WTC11 (cell line): ENCODE measurements around the gene KCTD11. TPM values are rescaled to one million over a fixed set of nuclear protein-coding genes. Genes with fewer than 3 reads are reported as not detected.
A peak's percentile ranks its signal among the peaks of the same experiment; 100 is the strongest.

Source experiments
- ATAC-seq: fragments of 200-7000 bp; cut with Tn5 transposase; 2 replicates; pipeline ENCODE4 v1.10.0; 2021; ENCODE audit warnings: mild to moderate bottlenecking, moderate library complexity
- CTCF ChIA-PET: fragments of 300-600 bp; sonication (Branson Sonifier 250); formaldehyde crosslinking; loops from one replicate; lab custom pipeline; 2021; ENCODE audit warnings: antibody characterized with exemption; lab: Charles Lee
- POLR2A ChIA-PET: fragments of 350-600 bp; sonication (Branson Sonifier 250); formaldehyde crosslinking; loops from one replicate; lab custom pipeline; 2021; ENCODE audit warnings: antibody characterized with exemption; lab: Charles Lee
- DNase-seq: peaks from one replicate; pipeline ENCODE4 v3.0.0; 2021; ENCODE audit warnings: low spot score
- H3K27ac Mint-ChIP-seq: 2 replicates; pipeline ENCODE4 v1.8.0; 2021; ENCODE audit warnings: mixed read lengths
- H3K27me3 Mint-ChIP-seq: 2 replicates; pipeline ENCODE4 v1.8.0; 2021; ENCODE audit warnings: low read depth, mild to moderate bottlenecking, moderate library complexity, mixed read lengths
- H3K36me3 Mint-ChIP-seq: 2 replicates; pipeline ENCODE4 v1.8.0; 2021; ENCODE audit warnings: mixed read lengths
- H3K4me1 Mint-ChIP-seq: 2 replicates; pipeline ENCODE4 v1.8.0; 2022; ENCODE audit warnings: mixed read lengths
- H3K4me3 Mint-ChIP-seq: 2 replicates; pipeline ENCODE4 v1.8.0; 2021; ENCODE audit warnings: mild to moderate bottlenecking, moderate library complexity, mixed read lengths
- H3K9me3 Mint-ChIP-seq: 2 replicates; pipeline ENCODE4 v1.8.0; 2021; ENCODE audit warnings: mixed read lengths
- ATF1 ChIP-seq: sonication (generic); formaldehyde crosslinking; IDR thresholded peaks from 2 replicates; pipeline ENCODE4 v1.8.1; 2023; ENCODE audit warnings: mild to moderate bottlenecking, moderate library complexity, missing genetic modification reagents
- FOXP1 ChIP-seq: sonication (generic); formaldehyde crosslinking; IDR thresholded peaks from 2 replicates; pipeline ENCODE4 v1.8.0; 2022; ENCODE audit warnings: missing genetic modification reagents, mild to moderate bottlenecking, moderate library complexity, borderline replicate concordance
- GRHL2 ChIP-seq: fragments of 250-450 bp; sonication (Bioruptor Pico); IDR thresholded peaks from 2 replicates; pipeline ENCODE4 v1.8.0; 2022; ENCODE audit warnings: mild to moderate bottlenecking, moderate library complexity; ENCODE audit not compliant: insufficient replicate concordance, severe bottlenecking
- NR2C2 ChIP-seq: sonication (generic); formaldehyde crosslinking; IDR thresholded peaks from 2 replicates; pipeline ENCODE4 v1.8.0; 2022; ENCODE audit warnings: mild to moderate bottlenecking, missing genetic modification reagents
- NR3C1 ChIP-seq: sonication (generic); formaldehyde crosslinking; conservative IDR thresholded peaks from 2 replicates; pipeline ENCODE4 v1.8.1; 2023; ENCODE audit warnings: low read depth, mild to moderate bottlenecking, missing genetic modification reagents
- SOX15 ChIP-seq: fragments of 250-450 bp; sonication (Bioruptor Pico); IDR thresholded peaks from 2 replicates; pipeline ENCODE4 v1.9.0; 2021; ENCODE audit warnings: mild to moderate bottlenecking
- TEAD1 ChIP-seq: sonication (generic); formaldehyde crosslinking; IDR thresholded peaks from 2 replicates; pipeline ENCODE4 v1.8.0; 2022; ENCODE audit warnings: mild to moderate bottlenecking, missing genetic modification reagents
- TEAD4 ChIP-seq: sonication (generic); formaldehyde crosslinking; IDR thresholded peaks from 2 replicates; pipeline ENCODE4 v1.8.0; 2022; ENCODE audit warnings: mild to moderate bottlenecking, missing genetic modification reagents
- ZBTB21 ChIP-seq: sonication (generic); formaldehyde crosslinking; IDR thresholded peaks from 2 replicates; pipeline ENCODE4 v1.8.1; 2023; ENCODE audit warnings: mild to moderate bottlenecking, missing genetic modification reagents, borderline replicate concordance
- ZNF121 ChIP-seq: sonication (generic); formaldehyde crosslinking; IDR thresholded peaks from 2 replicates; pipeline ENCODE4 v1.8.0; 2023; ENCODE audit warnings: missing genetic modification reagents
- ZNF138 ChIP-seq: sonication (generic); formaldehyde crosslinking; conservative IDR thresholded peaks from 2 replicates; pipeline ENCODE4 v1.8.1; 2022; ENCODE audit warnings: mild to moderate bottlenecking, moderate library complexity, missing genetic modification reagents
- ZNF232 ChIP-seq: sonication (generic); formaldehyde crosslinking; IDR thresholded peaks from 2 replicates; pipeline ENCODE4 v1.8.0; 2022; ENCODE audit warnings: mild to moderate bottlenecking, missing genetic modification reagents
- total RNA-seq: library from RNA; stranded (reverse); gene quantifications from 3 replicates; pipeline ENCODE4 v1.2.3, GENCODE V29; 2021
- TF ChIP-seq, protein P1 (sequence below): fragments of 250-450 bp; sonication (Bioruptor Pico); IDR thresholded peaks from 2 replicates; pipeline ENCODE4 v2.1.2; 2022; ENCODE audit warnings: mild to moderate bottlenecking, moderate library complexity
- TF ChIP-seq, protein P2 (sequence below): sonication (generic); formaldehyde crosslinking; IDR thresholded peaks from 2 replicates; pipeline ENCODE4 v1.8.1; 2022; ENCODE audit warnings: missing genetic modification reagents, borderline replicate concordance
- TF ChIP-seq, protein P3 (sequence below): fragments of 250-450 bp; sonication (Bioruptor Pico); IDR thresholded peaks from 2 replicates; pipeline ENCODE4 v1.9.0; 2021; ENCODE audit warnings: mild to moderate bottlenecking
- TF ChIP-seq, protein P4 (sequence below): sonication (generic); formaldehyde crosslinking; IDR thresholded peaks from 2 replicates; pipeline ENCODE4 v1.8.0; 2022; ENCODE audit warnings: missing genetic modification reagents
- TF ChIP-seq, protein P5 (sequence below): sonication (generic); formaldehyde crosslinking; IDR thresholded peaks from 2 replicates; pipeline ENCODE4 v1.8.1; 2023; ENCODE audit warnings: mild to moderate bottlenecking, missing genetic modification reagents, moderate library complexity
- TF ChIP-seq, protein P6 (sequence below): sonication (generic); formaldehyde crosslinking; IDR thresholded peaks from 2 replicates; pipeline ENCODE4 v1.8.1; 2023; ENCODE audit warnings: mild to moderate bottlenecking, moderate library complexity, missing genetic modification reagents
- TF ChIP-seq, protein P7 (sequence below): sonication (generic); formaldehyde crosslinking; IDR thresholded peaks from 2 replicates; pipeline ENCODE4 v1.8.1; 2023; ENCODE audit warnings: mild to moderate bottlenecking, missing genetic modification reagents, borderline replicate concordance
- TF ChIP-seq, protein P8 (sequence below): sonication (generic); formaldehyde crosslinking; IDR thresholded peaks from 2 replicates; pipeline ENCODE4 v1.8.0; 2023; ENCODE audit warnings: missing genetic modification reagents

KCTD11 gene
- total RNA-seq, 1 experiment from 2014 or later = 8.1 TPM

DNA sequence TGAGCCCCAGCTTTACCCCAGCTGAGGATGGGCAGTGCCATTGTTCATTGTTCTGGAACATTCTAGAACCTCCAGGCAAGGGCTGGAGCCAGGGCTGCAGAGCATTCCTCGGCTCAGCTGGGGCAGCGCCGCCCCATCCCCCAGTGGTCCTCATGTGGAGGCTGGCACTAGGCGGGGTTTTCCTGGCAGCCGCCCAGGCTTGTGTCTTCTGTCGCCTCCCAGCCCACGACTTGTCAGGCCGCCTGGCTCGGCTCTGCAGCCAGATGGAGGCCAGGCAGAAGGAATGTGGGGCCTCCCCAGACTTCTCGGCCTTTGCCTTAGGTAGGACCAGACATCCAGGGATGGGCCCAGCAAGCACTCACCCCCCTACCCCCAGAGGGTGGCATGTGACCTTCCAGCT is 3.1 kb downstream of the KCTD11 start, which contains the start of gene TMEM95:
TMEM95 (plus strand) TSS at position 104 of the 400 bp plus-strand sequence; CDS start at position 153, 49 bp downstream.
- Mint-ChIP-seq H3K27me3 (peaks cover 12% of the 10 kb centered on the region), H3K9me3 (no peaks in the 10 kb centered on the region), H3K36me3 (no peaks in the 10 kb centered on the region), H3K27ac (peak within 1 kb of the TSS; percentile 69; the same call in 1 of the 2 replicates), H3K4me3 (no peak within 1 kb of the TSS), H3K4me1 (peaks cover 22% of the 10 kb centered on the region)
- CTCF ChIA-PET = interaction anchor here (0.8 to 6.6 kb wide), 28 partner anchors 10 to 234 kb away, joined by 3 to 69 read pairs (median 7); partner anchors contain the start of genes ACAP1, CHRNB1, NEURL4 and PLSCR3
- TF ChIP-seq TEAD4 (CRISPR knock-in tag) (no peak), NR2C2 (CRISPR knock-in tag) (no peak), SOX15 (CRISPR knock-in tag) (no peak), ZBTB21 (CRISPR knock-in tag) (no peak), ZNF121 (no peak), NR3C1 (CRISPR knock-in tag) (no peak), FOXP1 (CRISPR knock-in tag) (no peak), TEAD1 (CRISPR knock-in tag) (no peak), ATF1 (no peak), ZNF232 (CRISPR knock-in tag) (no peak), GRHL2 (CRISPR knock-in tag) (no peak), ZNF138 (no peak)
- TF ChIP-seq, protein P1, sequence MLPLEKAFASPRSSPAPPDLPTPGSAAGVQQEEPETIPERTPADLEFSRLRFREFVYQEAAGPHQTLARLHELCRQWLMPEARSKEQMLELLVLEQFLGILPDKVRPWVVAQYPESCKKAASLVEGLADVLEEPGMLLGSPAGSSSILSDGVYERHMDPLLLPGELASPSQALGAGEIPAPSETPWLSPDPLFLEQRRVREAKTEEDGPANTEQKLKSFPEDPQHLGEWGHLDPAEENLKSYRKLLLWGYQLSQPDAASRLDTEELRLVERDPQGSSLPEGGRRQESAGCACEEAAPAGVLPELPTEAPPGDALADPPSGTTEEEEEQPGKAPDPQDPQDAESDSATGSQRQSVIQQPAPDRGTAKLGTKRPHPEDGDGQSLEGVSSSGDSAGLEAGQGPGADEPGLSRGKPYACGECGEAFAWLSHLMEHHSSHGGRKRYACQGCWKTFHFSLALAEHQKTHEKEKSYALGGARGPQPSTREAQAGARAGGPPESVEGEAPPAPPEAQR (CRISPR knock-in tag) = no peak
- TF ChIP-seq, protein P2, sequence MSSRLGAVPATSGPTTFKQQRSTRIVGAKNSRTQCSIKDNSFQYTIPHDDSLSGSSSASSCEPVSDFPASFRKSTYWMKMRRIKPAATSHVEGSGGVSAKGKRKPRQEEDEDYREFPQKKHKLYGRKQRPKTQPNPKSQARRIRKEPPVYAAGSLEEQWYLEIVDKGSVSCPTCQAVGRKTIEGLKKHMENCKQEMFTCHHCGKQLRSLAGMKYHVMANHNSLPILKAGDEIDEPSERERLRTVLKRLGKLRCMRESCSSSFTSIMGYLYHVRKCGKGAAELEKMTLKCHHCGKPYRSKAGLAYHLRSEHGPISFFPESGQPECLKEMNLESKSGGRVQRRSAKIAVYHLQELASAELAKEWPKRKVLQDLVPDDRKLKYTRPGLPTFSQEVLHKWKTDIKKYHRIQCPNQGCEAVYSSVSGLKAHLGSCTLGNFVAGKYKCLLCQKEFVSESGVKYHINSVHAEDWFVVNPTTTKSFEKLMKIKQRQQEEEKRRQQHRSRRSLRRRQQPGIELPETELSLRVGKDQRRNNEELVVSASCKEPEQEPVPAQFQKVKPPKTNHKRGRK = no peak
- TF ChIP-seq, protein P3, sequence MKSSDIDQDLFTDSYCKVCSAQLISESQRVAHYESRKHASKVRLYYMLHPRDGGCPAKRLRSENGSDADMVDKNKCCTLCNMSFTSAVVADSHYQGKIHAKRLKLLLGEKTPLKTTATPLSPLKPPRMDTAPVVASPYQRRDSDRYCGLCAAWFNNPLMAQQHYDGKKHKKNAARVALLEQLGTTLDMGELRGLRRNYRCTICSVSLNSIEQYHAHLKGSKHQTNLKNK (CRISPR knock-in tag) = no peak
- TF ChIP-seq, protein P4, sequence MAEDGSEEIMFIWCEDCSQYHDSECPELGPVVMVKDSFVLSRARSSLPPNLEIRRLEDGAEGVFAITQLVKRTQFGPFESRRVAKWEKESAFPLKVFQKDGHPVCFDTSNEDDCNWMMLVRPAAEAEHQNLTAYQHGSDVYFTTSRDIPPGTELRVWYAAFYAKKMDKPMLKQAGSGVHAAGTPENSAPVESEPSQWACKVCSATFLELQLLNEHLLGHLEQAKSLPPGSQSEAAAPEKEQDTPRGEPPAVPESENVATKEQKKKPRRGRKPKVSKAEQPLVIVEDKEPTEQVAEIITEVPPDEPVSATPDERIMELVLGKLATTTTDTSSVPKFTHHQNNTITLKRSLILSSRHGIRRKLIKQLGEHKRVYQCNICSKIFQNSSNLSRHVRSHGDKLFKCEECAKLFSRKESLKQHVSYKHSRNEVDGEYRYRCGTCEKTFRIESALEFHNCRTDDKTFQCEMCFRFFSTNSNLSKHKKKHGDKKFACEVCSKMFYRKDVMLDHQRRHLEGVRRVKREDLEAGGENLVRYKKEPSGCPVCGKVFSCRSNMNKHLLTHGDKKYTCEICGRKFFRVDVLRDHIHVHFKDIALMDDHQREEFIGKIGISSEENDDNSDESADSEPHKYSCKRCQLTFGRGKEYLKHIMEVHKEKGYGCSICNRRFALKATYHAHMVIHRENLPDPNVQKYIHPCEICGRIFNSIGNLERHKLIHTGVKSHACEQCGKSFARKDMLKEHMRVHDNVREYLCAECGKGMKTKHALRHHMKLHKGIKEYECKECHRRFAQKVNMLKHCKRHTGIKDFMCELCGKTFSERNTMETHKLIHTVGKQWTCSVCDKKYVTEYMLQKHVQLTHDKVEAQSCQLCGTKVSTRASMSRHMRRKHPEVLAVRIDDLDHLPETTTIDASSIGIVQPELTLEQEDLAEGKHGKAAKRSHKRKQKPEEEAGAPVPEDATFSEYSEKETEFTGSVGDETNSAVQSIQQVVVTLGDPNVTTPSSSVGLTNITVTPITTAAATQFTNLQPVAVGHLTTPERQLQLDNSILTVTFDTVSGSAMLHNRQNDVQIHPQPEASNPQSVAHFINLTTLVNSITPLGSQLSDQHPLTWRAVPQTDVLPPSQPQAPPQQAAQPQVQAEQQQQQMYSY (CRISPR knock-in tag) = no peak
- TF ChIP-seq, protein P5, sequence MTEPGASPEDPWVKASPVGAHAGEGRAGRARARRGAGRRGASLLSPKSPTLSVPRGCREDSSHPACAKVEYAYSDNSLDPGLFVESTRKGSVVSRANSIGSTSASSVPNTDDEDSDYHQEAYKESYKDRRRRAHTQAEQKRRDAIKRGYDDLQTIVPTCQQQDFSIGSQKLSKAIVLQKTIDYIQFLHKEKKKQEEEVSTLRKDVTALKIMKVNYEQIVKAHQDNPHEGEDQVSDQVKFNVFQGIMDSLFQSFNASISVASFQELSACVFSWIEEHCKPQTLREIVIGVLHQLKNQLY = no peak
- TF ChIP-seq, protein P6, sequence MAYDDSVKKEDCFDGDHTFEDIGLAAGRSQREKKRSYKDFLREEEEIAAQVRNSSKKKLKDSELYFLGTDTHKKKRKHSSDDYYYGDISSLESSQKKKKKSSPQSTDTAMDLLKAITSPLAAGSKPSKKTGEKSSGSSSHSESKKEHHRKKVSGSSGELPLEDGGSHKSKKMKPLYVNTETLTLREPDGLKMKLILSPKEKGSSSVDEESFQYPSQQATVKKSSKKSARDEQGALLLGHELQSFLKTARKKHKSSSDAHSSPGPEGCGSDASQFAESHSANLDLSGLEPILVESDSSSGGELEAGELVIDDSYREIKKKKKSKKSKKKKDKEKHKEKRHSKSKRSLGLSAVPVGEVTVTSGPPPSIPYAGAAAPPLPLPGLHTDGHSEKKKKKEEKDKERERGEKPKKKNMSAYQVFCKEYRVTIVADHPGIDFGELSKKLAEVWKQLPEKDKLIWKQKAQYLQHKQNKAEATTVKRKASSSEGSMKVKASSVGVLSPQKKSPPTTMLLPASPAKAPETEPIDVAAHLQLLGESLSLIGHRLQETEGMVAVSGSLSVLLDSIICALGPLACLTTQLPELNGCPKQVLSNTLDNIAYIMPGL (CRISPR knock-in tag) = no peak
- TF ChIP-seq, protein P7, sequence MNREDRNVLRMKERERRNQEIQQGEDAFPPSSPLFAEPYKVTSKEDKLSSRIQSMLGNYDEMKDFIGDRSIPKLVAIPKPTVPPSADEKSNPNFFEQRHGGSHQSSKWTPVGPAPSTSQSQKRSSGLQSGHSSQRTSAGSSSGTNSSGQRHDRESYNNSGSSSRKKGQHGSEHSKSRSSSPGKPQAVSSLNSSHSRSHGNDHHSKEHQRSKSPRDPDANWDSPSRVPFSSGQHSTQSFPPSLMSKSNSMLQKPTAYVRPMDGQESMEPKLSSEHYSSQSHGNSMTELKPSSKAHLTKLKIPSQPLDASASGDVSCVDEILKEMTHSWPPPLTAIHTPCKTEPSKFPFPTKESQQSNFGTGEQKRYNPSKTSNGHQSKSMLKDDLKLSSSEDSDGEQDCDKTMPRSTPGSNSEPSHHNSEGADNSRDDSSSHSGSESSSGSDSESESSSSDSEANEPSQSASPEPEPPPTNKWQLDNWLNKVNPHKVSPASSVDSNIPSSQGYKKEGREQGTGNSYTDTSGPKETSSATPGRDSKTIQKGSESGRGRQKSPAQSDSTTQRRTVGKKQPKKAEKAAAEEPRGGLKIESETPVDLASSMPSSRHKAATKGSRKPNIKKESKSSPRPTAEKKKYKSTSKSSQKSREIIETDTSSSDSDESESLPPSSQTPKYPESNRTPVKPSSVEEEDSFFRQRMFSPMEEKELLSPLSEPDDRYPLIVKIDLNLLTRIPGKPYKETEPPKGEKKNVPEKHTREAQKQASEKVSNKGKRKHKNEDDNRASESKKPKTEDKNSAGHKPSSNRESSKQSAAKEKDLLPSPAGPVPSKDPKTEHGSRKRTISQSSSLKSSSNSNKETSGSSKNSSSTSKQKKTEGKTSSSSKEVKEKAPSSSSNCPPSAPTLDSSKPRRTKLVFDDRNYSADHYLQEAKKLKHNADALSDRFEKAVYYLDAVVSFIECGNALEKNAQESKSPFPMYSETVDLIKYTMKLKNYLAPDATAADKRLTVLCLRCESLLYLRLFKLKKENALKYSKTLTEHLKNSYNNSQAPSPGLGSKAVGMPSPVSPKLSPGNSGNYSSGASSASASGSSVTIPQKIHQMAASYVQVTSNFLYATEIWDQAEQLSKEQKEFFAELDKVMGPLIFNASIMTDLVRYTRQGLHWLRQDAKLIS (CRISPR knock-in tag) = no peak
- TF ChIP-seq, protein P8, sequence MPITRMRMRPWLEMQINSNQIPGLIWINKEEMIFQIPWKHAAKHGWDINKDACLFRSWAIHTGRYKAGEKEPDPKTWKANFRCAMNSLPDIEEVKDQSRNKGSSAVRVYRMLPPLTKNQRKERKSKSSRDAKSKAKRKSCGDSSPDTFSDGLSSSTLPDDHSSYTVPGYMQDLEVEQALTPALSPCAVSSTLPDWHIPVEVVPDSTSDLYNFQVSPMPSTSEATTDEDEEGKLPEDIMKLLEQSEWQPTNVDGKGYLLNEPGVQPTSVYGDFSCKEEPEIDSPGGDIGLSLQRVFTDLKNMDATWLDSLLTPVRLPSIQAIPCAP = no peak
- POLR2A ChIA-PET = interaction anchor here (1.0 to 1.4 kb wide), 4 partner anchors 13 to 91 kb away, joined by 3 to 6 read pairs (median 4); partner anchors contain the start of genes ACAP1 and TMEM256
- ATAC-seq = no peak
- no peak for DNase-seq
